GM23338 (cell line): ENCODE measurements around the gene GOLGA8O. TPM values are rescaled to one million over a fixed set of nuclear protein-coding genes. Genes with fewer than 3 reads are reported as not detected.
"Not testable (repeated sequence)": the region's sequence is repeated elsewhere in the genome, so short reads cannot be mapped to it uniquely, and the experiment has no call there.

Experiments
- ATAC-seq: fragments of 200-7000 bp; cut with Tn5 transposase; 3 replicates; pipeline ENCODE4 v1.9.1; 2020
- DNase-seq: peaks from one replicate; pipeline ENCODE4 v3.0.0-alpha.2; 2015; ENCODE audit warnings: low spot score
- H2AFZ ChIP-seq: fragments of 200-600 bp; sonication (generic); 2 replicates; pipeline ENCODE4 v1.8.0; 2016; ENCODE audit warnings: antibody characterized with exemption, mild to moderate bottlenecking, moderate library complexity
- H3F3A ChIP-seq: fragments of 200-600 bp; sonication (generic); replicated peaks from 2 replicates; pipeline ENCODE4 v1.8.0; 2017; ENCODE audit warnings: antibody characterized with exemption, mixed run types, low read depth
- H3K27ac ChIP-seq: fragments of 200-600 bp; sonication (generic); 2 replicates; pipeline ENCODE4 v1.6.1; 2016; ENCODE audit warnings: low read depth
- H3K27me3 ChIP-seq: fragments of 200-600 bp; sonication (generic); 2 replicates; pipeline ENCODE4 v1.8.0; 2016; ENCODE audit warnings: mild to moderate bottlenecking, mixed run types, moderate library complexity; ENCODE audit not compliant: insufficient read depth
- H3K36me3 ChIP-seq: fragments of 200-600 bp; sonication (generic); 2 replicates; pipeline ENCODE4 v1.8.0; 2016; ENCODE audit warnings: mild to moderate bottlenecking; ENCODE audit not compliant: insufficient read depth
- H3K4me1 ChIP-seq: fragments of 200-600 bp; sonication (generic); 2 replicates; pipeline ENCODE4 v1.8.0; 2016; ENCODE audit warnings: mild to moderate bottlenecking, moderate library complexity; ENCODE audit not compliant: insufficient read depth
- H3K4me2 ChIP-seq: fragments of 200-600 bp; sonication (generic); 2 replicates; pipeline ENCODE4 v1.7.1; 2017; ENCODE audit warnings: mixed run types
- H3K4me3 ChIP-seq: fragments of 200-600 bp; sonication (generic); 2 replicates; pipeline ENCODE4 v1.6.1; 2016; ENCODE audit warnings: mixed run types
- H3K79me2 ChIP-seq: fragments of 200-600 bp; sonication (generic); replicated peaks from 2 replicates; pipeline ENCODE4 v1.8.0; 2017; ENCODE audit warnings: mild to moderate bottlenecking; ENCODE audit not compliant: insufficient read depth
- H3K9me2 ChIP-seq: fragments of 200-600 bp; sonication (generic); 2 replicates; pipeline ENCODE4 v1.8.0; 2017; ENCODE audit not compliant: insufficient read depth
- H4K20me1 ChIP-seq: fragments of 200-600 bp; sonication (generic); replicated peaks from 2 replicates; pipeline ENCODE4 v1.8.0; 2017; ENCODE audit warnings: mild to moderate bottlenecking; ENCODE audit not compliant: insufficient read depth
- H3K27ac Mint-ChIP-seq: 2 replicates; pipeline ENCODE4 v1.8.0; 2020; ENCODE audit warnings: inconsistent platforms, mild to moderate bottlenecking, moderate library complexity, mixed read lengths
- H3K27me3 Mint-ChIP-seq: 3 replicates; pipeline ENCODE4 v1.8.0; 2022; ENCODE audit warnings: low read depth, mild to moderate bottlenecking, moderate library complexity, mixed read lengths, inconsistent platforms; ENCODE audit not compliant: insufficient read depth, poor library complexity
- H3K36me3 Mint-ChIP-seq: 3 replicates; pipeline ENCODE4 v1.8.0; 2021; ENCODE audit warnings: low read depth, mild to moderate bottlenecking, inconsistent platforms, moderate library complexity, mixed read lengths
- H3K4me1 Mint-ChIP-seq: 3 replicates; pipeline ENCODE4 v1.8.0; 2020; ENCODE audit warnings: mild to moderate bottlenecking, inconsistent platforms, mixed read lengths
- H3K4me3 Mint-ChIP-seq: 3 replicates; pipeline ENCODE4 v1.8.0; 2021; ENCODE audit warnings: moderate library complexity, mild to moderate bottlenecking, inconsistent platforms, mixed read lengths
- H3K9me3 Mint-ChIP-seq: 3 replicates; pipeline ENCODE4 v1.8.0; 2020; ENCODE audit warnings: moderate library complexity, mild to moderate bottlenecking, inconsistent platforms, mixed read lengths
- long read RNA-seq: library from polyadenylated mRNA; unstranded; transcript quantifications from one replicate; pipeline ENCODE4 v2.0.0, GENCODE V29; 2020; ENCODE audit not compliant: unreplicated experiment
- polyA plus RNA-seq: library from polyadenylated mRNA; unstranded; fragments of >200 nt; fragmentation: Nextera tagmentation; extraction: Ambion mirVana; gene quantifications from 2 replicates; pipeline ENCODE4 v1.2.1, GENCODE V29; 2016
- total RNA-seq: library from RNA; depleted of rRNA; stranded (reverse); fragments of >200 nt; shearing (Covaris generic); gene quantifications from 2 replicates; pipeline ENCODE4 v1.2.3, GENCODE V29; 2014; rRNA removed

The GOLGA8O gene
- total RNA-seq = not detected in 2 replicates
- not detected in 2 replicates for polyA plus RNA-seq
- long read RNA-seq = 0 reads

DNA sequence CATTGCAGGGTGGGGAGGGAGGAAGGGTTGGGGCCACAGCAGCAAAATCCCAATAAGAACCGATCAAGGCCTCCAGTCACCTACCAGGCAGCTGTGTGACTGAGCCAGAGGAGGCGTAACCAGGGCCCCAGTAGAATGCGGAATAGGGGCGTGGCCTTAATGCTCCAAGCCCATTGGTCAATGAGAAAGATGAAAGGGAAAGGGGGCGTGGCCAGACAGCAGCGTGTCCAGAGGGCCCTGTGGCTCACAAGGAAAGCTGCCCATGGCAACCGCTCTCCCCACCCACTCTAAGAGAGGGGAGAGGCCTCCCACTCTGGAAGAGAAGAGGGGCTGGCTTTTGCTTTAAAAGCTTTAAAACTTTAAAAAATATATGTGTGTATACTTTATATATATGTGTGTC lies at the start of gene GOLGA8O:
Gene GOLGA8O (minus strand): TSS at position 101 of the 400 bp plus-strand sequence. CDS start 98 bp downstream, at position 3.
- H3K9me2 ChIP-seq, H3K4me3 Mint-ChIP-seq, H3K4me2 ChIP-seq, H2AFZ ChIP-seq, H3K36me3 ChIP-seq, H3F3A ChIP-seq, H3K9me3 Mint-ChIP-seq, H3K4me3 ChIP-seq, DNase-seq, H3K79me2 ChIP-seq, ATAC-seq, H3K27me3 ChIP-seq, H3K27ac ChIP-seq, H3K27me3 Mint-ChIP-seq, H3K36me3 Mint-ChIP-seq, H3K27ac Mint-ChIP-seq, H3K4me1 ChIP-seq, H4K20me1 ChIP-seq, H3K4me1 Mint-ChIP-seq: not testable (repeated sequence)

GRCh38 chr15:32504152-32504811 lies 48.8 kb upstream of the GOLGA8O start:
- H3K4me3 Mint-ChIP-seq, H3K79me2 ChIP-seq, H3K36me3 ChIP-seq, H3K9me2 ChIP-seq, H2AFZ ChIP-seq, H3K27me3 ChIP-seq, H3K27me3 Mint-ChIP-seq, H4K20me1 ChIP-seq, H3K9me3 Mint-ChIP-seq, H3K27ac Mint-ChIP-seq, H3K4me1 Mint-ChIP-seq, H3F3A ChIP-seq, H3K27ac ChIP-seq, H3K4me3 ChIP-seq, ATAC-seq, H3K36me3 Mint-ChIP-seq, H3K4me2 ChIP-seq, DNase-seq, H3K4me1 ChIP-seq: not testable (repeated sequence)

- H3K36me3 ChIP-seq, H2AFZ ChIP-seq, H3K9me2 ChIP-seq, H3K27ac Mint-ChIP-seq, H3F3A ChIP-seq, H3K27ac ChIP-seq, H3K4me3 Mint-ChIP-seq, H3K27me3 ChIP-seq, H3K79me2 ChIP-seq, H3K4me1 ChIP-seq, H3K4me3 ChIP-seq, H4K20me1 ChIP-seq, H3K27me3 Mint-ChIP-seq, H3K4me1 Mint-ChIP-seq, H3K9me3 Mint-ChIP-seq, H3K4me2 ChIP-seq, DNase-seq, H3K36me3 Mint-ChIP-seq, ATAC-seq: not testable (repeated sequence)
These were observed 47.5 kb upstream of the GOLGA8O start for GRCh38 chr15:32502946-32503345.

- not testable (repeated sequence) for H3K9me2 ChIP-seq, H3K27me3 Mint-ChIP-seq, H3K4me1 Mint-ChIP-seq, H3K27me3 ChIP-seq, H3F3A ChIP-seq, H3K36me3 ChIP-seq, H3K27ac ChIP-seq, H3K36me3 Mint-ChIP-seq, H3K27ac Mint-ChIP-seq, H3K4me2 ChIP-seq, H2AFZ ChIP-seq, H3K4me3 ChIP-seq, DNase-seq, H3K4me1 ChIP-seq, H3K4me3 Mint-ChIP-seq, H3K9me3 Mint-ChIP-seq, H4K20me1 ChIP-seq, H3K79me2 ChIP-seq
- ATAC-seq = peak; percentile 68
These were observed 37.3 kb upstream of the GOLGA8O start for GRCh38 chr15:32492768-32493167.

GRCh38 chr15:32486474-32486873 lies 31.0 kb upstream of the GOLGA8O start:
- H3K27ac ChIP-seq, DNase-seq, H3K4me3 ChIP-seq, H3K4me3 Mint-ChIP-seq, H3K27me3 Mint-ChIP-seq, H3K36me3 Mint-ChIP-seq, H3K4me1 ChIP-seq, H3K79me2 ChIP-seq, H3K27ac Mint-ChIP-seq, H3K27me3 ChIP-seq, H4K20me1 ChIP-seq, H3K9me2 ChIP-seq, H2AFZ ChIP-seq, H3K36me3 ChIP-seq, H3F3A ChIP-seq, H3K4me1 Mint-ChIP-seq, H3K9me3 Mint-ChIP-seq, H3K4me2 ChIP-seq, ATAC-seq: not testable (repeated sequence)

- not testable (repeated sequence) for H3K27ac ChIP-seq, H3K9me2 ChIP-seq, H3K79me2 ChIP-seq, H2AFZ ChIP-seq, H3K4me3 ChIP-seq, H3K36me3 Mint-ChIP-seq, H3K4me1 ChIP-seq, H3K4me1 Mint-ChIP-seq, H3K27ac Mint-ChIP-seq, H3F3A ChIP-seq, H3K9me3 Mint-ChIP-seq, H4K20me1 ChIP-seq, H3K36me3 ChIP-seq, H3K4me3 Mint-ChIP-seq, H3K27me3 ChIP-seq, H3K27me3 Mint-ChIP-seq, H3K4me2 ChIP-seq
- ATAC-seq = peak; percentile 50
- peak; percentile 8 for DNase-seq
These were observed 27.9 kb upstream of the GOLGA8O start for GRCh38 chr15:32483377-32483776.

GRCh38 chr15:32481683-32482082 lies 26.2 kb upstream of the GOLGA8O start:
- H3K4me1 ChIP-seq, H4K20me1 ChIP-seq, H3K27ac ChIP-seq, H3K36me3 ChIP-seq, H3K4me3 Mint-ChIP-seq, H3K27me3 ChIP-seq, H3K36me3 Mint-ChIP-seq, H2AFZ ChIP-seq, H3K4me1 Mint-ChIP-seq, DNase-seq, H3K27ac Mint-ChIP-seq, H3K4me2 ChIP-seq, H3F3A ChIP-seq, H3K27me3 Mint-ChIP-seq, H3K9me3 Mint-ChIP-seq, ATAC-seq, H3K79me2 ChIP-seq, H3K4me3 ChIP-seq, H3K9me2 ChIP-seq: not testable (repeated sequence)
